ENCODE measurements around the gene P2RX3.
A peak's percentile ranks its signal among the peaks of the same experiment; 100 is the strongest.

P2RX3 gene

GRCh38 chr11:57320719-57321387 lies 17.3 kb upstream of the P2RX3 start:
- DNase-seq (ENCODE audit: low read depth): no peak
- H3K4me3 ChIP-seq (ENCODE audit: control insufficient read depth, low read depth, low read length): peak overlapping the region; percentile 6; the same call in 1 of the 2 replicates
- TF ChIP-seq, protein P1, sequence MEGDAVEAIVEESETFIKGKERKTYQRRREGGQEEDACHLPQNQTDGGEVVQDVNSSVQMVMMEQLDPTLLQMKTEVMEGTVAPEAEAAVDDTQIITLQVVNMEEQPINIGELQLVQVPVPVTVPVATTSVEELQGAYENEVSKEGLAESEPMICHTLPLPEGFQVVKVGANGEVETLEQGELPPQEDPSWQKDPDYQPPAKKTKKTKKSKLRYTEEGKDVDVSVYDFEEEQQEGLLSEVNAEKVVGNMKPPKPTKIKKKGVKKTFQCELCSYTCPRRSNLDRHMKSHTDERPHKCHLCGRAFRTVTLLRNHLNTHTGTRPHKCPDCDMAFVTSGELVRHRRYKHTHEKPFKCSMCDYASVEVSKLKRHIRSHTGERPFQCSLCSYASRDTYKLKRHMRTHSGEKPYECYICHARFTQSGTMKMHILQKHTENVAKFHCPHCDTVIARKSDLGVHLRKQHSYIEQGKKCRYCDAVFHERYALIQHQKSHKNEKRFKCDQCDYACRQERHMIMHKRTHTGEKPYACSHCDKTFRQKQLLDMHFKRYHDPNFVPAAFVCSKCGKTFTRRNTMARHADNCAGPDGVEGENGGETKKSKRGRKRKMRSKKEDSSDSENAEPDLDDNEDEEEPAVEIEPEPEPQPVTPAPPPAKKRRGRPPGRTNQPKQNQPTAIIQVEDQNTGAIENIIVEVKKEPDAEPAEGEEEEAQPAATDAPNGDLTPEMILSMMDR (IDR thresholded peaks at IDR 0.05; ENCODE audit: control insufficient read depth, insufficient read depth, low read depth, low read length, missing control alignments): no peak

DNA sequence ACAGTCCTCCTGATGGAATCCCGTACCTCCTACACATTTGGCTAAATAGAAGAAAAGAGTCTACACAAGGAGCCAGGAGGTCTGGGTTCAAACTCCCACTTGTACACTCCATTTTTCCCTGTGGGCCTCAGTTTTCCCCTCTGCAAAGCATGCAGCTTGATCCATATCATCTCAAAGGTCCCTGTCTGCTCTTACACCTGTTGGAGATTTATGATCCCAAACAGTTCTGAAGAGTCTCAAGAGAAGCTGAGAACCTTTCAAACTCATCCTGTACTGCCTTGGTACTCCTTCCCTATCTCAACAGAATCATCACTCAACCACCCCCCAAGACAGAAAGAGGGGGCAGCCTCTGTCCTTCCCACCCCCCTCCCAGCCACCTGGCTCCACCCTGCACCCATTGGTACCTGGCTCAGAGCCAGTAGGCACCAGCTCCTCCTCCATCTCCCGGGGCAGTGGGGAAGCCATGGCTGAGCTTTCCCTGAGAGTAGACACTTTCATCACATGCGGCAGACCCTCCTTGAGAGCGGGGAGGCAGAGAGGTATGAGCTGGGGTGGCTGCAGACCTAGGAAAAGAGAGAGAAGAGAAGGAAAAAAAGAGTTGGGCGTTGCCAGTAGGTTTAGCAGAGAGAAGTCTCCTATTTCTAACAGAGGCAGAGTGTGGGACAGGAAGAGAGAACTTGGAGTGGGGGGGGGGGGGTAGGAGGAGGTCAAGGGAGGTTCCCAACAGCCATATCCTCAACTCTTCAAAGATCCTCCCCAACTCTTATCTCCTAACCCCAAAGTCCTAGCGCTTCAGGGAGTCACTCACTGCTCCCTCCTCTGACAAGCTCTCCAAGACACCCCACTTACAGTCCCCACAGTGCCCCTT lies 16.5 kb upstream of the P2RX3 start:
- TF ChIP-seq, protein P1 (IDR thresholded peaks at IDR 0.05; ENCODE audit: control insufficient read depth, insufficient read depth, low read depth, low read length, missing control alignments): no peak
- no peak for DNase-seq (ENCODE audit: low read depth)
- H3K4me3 ChIP-seq (ENCODE audit: control insufficient read depth, low read depth, low read length): peak overlapping the region; percentile 48

- peak; percentile 95 for DNase-seq (ENCODE audit: low read depth)
- TF ChIP-seq, protein P1 (IDR thresholded peaks at IDR 0.05; ENCODE audit: control insufficient read depth, insufficient read depth, low read depth, low read length, missing control alignments): no peak
Observed at GRCh38 chr11:57322256-57323166, 15.6 kb upstream of the P2RX3 start.

GRCh38 chr11:57323167-57323854 lies 14.8 kb upstream of the P2RX3 start:
- TF ChIP-seq, protein P1 (IDR thresholded peaks at IDR 0.05; ENCODE audit: control insufficient read depth, insufficient read depth, low read depth, low read length, missing control alignments): peak; percentile 30
- H3K4me3 ChIP-seq (ENCODE audit: control insufficient read depth, low read depth, low read length): peak overlapping the region; percentile 90
- DNase-seq (ENCODE audit: low read depth): no peak

More at GRCh38 chr11:57322256-57323166, 15.6 kb upstream of the P2RX3 start:
- peak overlapping the region; percentile 90 for H3K4me3 ChIP-seq (ENCODE audit: control insufficient read depth, low read depth, low read length)

GRCh38 chr11:57323855-57324153 lies 14.3 kb upstream of the P2RX3 start:
- peak overlapping the region; percentile 90 for H3K4me3 ChIP-seq (ENCODE audit: control insufficient read depth, low read depth, low read length)
- TF ChIP-seq, protein P1 (IDR thresholded peaks at IDR 0.05; ENCODE audit: control insufficient read depth, insufficient read depth, low read depth, low read length, missing control alignments): no peak
- DNase-seq (ENCODE audit: low read depth): no peak

Measured in AG09309 (cell line).